Neural cell (in vitro differentiated cells): ENCODE data around the gene ADAMTS10.

Experiments
- CTCF ChIP-seq: fragments of 450-650 bp; IDR thresholded peaks from 2 replicates; pipeline ENCODE4 v1.5.1; 2014; ENCODE audit warnings: antibody characterized with exemption, mild to moderate bottlenecking, moderate library complexity; ENCODE audit not compliant: poor library complexity, severe bottlenecking
- EP300 ChIP-seq: fragments of 450-650 bp; conservative IDR thresholded peaks from 2 replicates; pipeline ENCODE4 v1.6.1; 2014; ENCODE audit warnings: antibody characterized with exemption, mild to moderate bottlenecking, moderate library complexity; ENCODE audit not compliant: poor library complexity, severe bottlenecking
- EZH2 ChIP-seq: fragments of 200-600, 300-800 bp; shearing (Covaris generic), sonication (generic); IDR thresholded peaks from 2 replicates; pipeline ENCODE4 v1.6.1; 2014; ENCODE audit warnings: antibody characterized with exemption, low read length, borderline replicate concordance, mild to moderate bottlenecking; ENCODE audit not compliant: insufficient read depth, poor library complexity, severe bottlenecking
- MXI1 ChIP-seq: fragments of 450-650 bp; conservative IDR thresholded peaks from 2 replicates; pipeline ENCODE4 v1.6.1; 2014; ENCODE audit warnings: antibody characterized with exemption, mild to moderate bottlenecking; ENCODE audit not compliant: poor library complexity, severe bottlenecking
- POLR2AphosphoS5 ChIP-seq: IDR thresholded peaks from 2 replicates; pipeline ENCODE4 v1.6.1; 2012
- RAD21 ChIP-seq: fragments of 450-650 bp; conservative IDR thresholded peaks from 2 replicates; pipeline ENCODE4 v1.6.1; 2014; ENCODE audit warnings: antibody characterized with exemption, mild to moderate bottlenecking, moderate library complexity
- SMC3 ChIP-seq: fragments of 450-650 bp; conservative IDR thresholded peaks from 2 replicates; pipeline ENCODE4 v1.6.1; 2014; ENCODE audit warnings: antibody characterized with exemption, mild to moderate bottlenecking, moderate library complexity; ENCODE audit not compliant: poor library complexity
- TAF1 ChIP-seq: IDR thresholded peaks from 2 replicates; pipeline ENCODE4 v1.6.1; 2012; ENCODE audit warnings: low read depth
- TF ChIP-seq, protein P1 (sequence below): IDR thresholded peaks from 2 replicates; pipeline ENCODE4 v1.6.1; 2012; ENCODE audit warnings: borderline replicate concordance

DNA sequence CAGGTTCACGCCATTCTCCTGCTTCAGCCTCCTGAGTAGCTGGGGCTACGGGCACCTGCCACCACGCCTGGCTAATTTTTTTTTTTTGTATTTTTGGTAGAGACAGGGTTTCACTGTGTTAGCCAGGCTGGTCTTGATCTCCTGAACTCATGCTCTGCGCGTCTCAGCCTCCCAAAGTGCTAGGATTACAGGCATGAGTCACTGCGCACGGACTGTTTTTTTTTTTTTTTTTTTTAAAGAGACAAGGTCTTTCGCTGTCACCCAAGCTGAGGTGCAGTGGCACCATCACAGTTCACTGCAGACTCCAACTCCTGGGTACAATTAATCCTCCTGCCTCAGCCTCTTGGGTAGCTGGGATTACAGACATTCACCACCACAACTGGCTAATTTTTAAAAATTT, 8.2 kb upstream of the ADAMTS10 start:
- TF ChIP-seq CTCF (no peak), EZH2 (no peak), TAF1 (no peak), SMC3 (no peak), POLR2AphosphoS5 (no peak), RAD21 (no peak), EP300 (no peak), MXI1 (no peak)
- TF ChIP-seq, protein P1, sequence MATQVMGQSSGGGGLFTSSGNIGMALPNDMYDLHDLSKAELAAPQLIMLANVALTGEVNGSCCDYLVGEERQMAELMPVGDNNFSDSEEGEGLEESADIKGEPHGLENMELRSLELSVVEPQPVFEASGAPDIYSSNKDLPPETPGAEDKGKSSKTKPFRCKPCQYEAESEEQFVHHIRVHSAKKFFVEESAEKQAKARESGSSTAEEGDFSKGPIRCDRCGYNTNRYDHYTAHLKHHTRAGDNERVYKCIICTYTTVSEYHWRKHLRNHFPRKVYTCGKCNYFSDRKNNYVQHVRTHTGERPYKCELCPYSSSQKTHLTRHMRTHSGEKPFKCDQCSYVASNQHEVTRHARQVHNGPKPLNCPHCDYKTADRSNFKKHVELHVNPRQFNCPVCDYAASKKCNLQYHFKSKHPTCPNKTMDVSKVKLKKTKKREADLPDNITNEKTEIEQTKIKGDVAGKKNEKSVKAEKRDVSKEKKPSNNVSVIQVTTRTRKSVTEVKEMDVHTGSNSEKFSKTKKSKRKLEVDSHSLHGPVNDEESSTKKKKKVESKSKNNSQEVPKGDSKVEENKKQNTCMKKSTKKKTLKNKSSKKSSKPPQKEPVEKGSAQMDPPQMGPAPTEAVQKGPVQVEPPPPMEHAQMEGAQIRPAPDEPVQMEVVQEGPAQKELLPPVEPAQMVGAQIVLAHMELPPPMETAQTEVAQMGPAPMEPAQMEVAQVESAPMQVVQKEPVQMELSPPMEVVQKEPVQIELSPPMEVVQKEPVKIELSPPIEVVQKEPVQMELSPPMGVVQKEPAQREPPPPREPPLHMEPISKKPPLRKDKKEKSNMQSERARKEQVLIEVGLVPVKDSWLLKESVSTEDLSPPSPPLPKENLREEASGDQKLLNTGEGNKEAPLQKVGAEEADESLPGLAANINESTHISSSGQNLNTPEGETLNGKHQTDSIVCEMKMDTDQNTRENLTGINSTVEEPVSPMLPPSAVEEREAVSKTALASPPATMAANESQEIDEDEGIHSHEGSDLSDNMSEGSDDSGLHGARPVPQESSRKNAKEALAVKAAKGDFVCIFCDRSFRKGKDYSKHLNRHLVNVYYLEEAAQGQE = no peak
